NCI-H1436 treated with DMSO at 0.1 percent for 48 hours (cell line): ENCODE measurements around the gene NTN1.
"Not testable (repeated sequence)": the region's sequence is repeated elsewhere in the genome, so short reads cannot be mapped to it uniquely, and the experiment has no call there.

Experiments used
- DNase-seq: peaks from one replicate; lab custom pipeline; 2025; lab: John Stamatoyannopoulos, UW

The NTN1 gene

DNA sequence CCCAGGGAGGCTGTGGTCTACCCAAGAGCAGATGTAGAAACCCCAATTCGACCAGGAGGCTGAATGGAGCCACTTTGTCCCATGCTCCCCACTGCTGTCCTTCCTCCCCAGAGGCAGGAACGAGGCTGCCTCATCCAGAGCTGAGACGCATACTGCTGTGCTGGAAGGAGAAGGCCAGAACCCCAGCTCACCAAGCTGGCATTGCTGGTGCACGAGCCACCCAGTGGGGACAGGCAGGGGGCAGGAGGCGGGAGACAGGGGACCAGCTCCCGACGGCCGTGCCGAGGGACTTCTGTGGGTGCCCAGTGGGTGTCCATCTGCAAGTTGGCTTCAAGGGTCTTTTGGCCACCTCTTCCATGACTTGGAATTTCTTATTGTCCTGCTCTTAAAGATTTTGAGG lies 66.6 kb downstream of the NTN1 start:
- no peak for DNase-seq

DNA sequence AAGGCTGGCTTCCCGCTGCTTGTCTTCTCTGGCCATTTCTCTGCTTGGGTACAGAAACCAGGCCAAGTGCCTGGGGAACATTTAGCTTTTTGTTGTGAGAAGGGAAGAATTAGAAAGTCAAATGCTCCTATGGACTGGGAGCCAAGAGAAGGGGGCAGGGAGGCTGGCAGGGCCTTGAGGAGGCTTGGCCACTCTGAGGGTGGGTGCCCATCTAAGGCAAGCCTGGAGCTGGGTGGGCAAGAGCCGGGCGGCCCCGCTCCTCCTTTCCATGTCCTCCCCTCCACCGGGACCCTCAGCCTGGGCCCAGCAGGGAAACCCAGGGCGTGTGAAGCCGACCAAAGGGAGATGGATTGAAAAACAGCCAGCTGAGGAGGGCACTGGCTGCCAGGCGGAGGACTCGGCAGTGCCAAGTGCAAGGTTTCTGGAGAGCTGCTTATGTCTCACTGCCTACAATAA lies 69.4 kb downstream of the NTN1 start:
- no peak for DNase-seq

DNA sequence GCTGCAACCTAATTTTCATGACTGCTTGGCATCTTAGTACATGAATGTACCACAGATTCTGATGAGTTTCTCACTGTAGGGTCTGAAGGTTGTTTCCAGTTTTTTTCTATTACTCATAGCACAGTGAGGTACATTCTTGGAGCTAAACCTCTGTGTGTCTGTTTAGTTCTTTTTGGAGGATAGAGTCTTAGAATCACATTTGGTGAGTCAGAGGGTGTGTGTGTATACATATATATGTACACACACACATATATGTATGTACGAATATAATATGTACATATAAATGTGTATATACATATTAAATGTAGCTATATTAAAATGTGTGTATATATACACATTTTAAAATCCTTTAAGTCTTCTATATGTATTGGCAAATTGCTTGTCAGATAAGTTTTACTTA lies 72.9 kb downstream of the NTN1 start:
- DNase-seq: no peak

DNA sequence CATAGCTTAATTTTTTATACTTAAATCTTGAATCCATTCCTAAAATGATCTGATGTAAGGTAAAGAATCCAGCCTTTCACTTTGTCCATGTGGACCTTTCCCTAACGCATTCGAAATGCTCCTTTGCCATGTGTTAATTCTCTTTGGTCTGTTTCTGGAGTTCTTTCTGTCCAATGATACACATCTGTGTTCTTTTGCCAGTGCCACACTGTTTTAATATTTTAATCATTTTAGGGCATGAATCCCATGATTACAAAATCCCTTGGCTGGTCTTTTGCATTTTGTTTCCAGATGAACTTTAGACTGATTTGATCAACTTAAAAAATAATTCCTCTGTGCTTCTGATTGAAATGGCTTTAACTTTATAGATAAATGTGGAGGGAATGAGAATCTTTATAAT lies 74.1 kb downstream of the NTN1 start:
- no peak for DNase-seq

DNA sequence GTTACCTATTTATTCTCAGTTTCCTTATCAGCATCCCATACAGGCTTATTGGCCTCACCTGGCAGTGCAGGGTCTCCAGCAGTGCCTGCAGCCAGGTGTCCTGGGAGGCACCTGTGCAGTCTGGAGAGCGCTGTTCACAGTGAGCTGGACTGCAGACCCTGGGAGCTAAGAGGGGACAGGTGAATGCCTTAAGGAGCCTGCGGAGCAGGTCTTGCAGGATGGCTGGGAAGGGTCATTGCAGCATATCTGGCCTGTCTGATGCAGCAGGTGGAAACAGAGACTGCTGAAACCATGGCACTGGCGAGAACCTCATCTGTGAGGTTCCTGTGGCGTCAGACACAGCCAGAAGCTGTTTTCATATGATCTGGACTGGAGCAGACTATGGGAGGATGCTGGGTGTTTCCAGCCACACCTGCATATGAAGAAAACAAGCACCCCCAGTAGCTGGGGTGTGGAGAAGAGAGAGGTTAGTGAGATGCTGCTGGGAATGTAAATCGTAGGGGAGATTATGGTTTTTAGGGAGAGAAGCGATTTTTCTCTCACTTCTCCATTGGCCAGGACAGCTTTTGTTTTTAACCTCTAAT lies 77.0 kb downstream of the NTN1 start:
- no peak for DNase-seq

DNA sequence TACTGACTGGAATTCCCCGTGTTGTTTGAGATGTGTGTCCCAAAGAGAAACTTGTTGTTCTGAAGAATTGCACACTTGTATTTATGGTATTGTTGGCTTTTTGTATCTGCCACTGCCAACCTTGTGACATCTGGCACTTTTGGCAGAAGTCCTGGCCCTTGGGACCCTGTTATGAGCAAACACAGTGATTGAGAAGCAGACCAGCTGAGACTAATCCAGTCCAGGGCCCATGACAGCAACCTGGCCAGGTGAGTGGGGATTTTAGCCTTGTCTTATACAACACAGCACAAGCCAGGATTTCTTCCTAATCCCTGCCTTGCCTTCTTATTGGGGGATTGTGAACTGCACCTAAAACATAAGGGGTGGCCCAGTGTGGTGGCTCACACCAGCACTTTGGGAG lies 80.0 kb downstream of the NTN1 start:
- DNase-seq: no peak

DNA sequence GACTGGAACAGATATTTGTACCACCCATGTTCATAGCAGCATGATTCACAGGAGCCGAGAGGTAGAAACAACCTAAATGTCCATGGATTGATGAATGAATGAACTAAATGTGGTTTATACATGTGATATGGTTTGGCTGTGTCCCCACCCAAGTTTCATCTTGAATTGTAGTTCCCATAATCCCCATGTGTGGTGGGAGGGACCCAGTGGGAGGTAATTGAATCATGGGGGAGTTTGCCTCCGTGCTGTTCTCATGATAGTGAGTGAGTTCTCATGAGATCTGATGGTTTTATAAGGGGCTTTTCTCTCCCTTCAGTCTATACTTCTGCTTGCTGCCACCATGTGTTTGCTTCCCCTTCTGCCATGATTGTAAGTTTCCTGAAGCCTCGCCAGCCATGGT lies 81.9 kb downstream of the NTN1 start:
- DNase-seq: not testable (repeated sequence)

DNA sequence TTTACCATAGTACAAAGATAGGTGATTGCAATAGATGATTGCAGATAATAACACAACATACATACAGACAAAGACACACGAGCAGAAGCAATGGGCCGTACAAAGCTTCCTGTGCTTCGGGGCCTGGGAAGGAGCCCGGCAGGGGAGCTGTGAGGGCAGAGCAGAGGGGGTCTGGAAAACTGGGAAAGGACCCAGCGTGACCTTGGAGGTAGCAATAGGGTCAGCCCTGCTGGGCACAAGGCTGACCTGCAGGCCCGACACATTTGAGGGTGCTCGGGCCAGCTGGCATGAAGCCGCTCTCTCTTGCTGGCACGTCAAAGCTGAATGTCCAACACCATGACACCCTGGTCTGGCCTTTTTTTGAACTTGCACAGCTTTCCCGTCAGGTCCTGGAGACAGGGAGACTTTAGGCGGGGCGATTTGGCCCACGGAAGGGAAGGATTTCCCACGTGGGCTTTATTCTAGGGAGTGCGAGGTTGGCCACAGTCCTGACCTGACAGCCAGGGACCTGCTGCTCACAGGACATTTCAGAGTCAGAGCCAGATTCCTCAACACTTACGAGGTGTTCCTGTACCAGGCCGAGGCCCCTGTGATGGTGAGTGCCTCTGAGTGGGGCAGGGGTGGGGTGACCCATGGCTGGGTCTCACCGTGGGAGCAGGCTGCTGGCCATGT lies 83.2 kb downstream of the NTN1 start:
- DNase-seq: no peak

DNA sequence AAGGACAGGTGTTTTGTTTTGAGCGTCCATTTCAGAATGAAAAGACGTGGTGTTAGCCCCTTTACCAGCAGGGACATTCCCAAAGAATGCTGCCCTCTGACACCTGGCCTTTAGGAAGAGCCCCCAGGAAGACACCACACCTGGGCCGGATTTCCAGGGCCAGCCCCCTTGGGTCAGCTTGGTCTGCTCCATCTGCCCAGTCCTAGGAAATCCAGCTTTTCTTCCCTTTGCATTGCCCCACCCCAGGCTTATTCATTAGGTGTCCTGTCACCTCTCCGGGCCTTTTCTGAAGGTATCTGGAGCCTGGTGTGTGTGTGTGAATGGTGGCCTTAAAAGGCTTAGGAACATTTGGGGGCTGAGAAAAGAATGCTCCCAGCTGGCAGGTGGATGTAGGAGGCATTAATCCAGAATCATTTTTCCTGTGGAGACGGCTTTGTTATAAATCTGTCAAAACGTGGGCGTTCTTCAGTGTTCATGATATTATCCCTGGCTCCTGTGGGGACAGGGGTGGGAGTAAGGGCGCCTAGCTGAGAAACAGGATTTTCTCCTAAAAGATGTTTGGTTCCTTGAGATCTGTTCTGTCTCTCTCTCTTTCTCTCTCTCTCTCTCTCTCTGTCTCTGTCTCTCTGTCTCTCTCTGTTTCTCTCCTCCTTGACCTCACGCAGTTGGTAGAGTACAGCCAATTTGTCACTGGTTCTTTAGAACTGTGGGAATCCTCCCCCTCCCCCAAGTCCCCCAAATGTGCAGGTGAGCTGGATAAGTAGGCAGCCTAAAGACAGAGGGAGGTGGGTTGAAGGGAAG lies 84.0 kb downstream of the NTN1 start:
- no peak for DNase-seq

DNA sequence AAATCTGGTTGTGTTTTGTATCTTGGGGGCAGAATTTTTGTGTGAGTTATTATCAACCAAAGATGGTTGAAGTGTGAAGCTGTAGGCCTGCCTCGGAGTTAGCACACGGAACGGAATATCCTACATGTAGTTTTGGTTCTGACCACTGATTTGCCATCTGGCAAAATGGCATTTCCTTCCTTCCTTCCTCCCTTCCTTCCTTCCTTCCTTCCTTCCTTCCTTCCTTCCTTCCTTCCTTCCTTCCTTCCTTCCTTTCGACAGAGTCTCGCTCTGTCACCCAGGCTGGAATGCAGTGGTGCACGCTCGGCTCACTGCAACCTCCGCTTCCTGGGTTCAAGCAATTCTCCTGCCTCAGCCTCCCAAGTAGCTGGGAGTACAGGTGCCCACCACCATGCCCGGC lies 85.0 kb downstream of the NTN1 start:
- not testable (repeated sequence) for DNase-seq

DNA sequence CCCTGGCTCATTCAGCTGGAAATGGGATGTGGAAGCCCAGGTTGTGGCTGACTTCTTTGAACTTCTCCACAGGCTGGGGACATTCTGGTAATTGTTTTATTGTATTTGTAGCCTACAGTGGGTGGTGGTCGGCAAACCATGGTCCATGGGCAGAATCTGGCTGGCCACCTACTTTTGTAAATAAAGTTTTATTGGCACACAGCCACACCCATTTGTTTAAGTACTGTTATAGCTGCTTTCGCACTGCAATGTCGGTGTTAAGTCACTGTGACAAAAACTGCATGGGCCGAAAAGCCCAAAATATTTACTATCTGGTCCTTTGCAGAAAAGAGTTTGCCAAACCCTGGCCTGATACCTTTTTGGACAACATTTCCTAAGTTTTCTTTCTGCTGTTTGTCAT lies 86.2 kb downstream of the NTN1 start:
- no peak for DNase-seq

DNA sequence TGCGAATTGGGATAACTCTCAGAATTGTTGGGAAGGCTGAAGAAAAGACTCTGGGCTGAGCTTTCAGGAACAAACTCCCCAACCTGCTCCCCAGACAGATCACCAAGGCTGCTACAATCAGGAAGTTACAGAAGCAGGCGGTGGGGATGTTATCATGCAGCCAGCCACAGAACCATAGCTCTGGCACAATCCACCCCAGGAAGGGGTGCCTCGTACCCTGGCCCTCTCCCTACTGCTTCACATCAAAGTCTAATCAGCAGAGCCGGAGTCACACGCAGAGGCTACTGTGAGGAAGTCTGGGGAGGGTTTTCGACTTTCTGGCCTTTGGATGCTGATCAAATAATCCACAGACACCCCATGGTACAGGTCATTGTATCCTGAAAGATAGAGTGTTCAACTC lies 86.8 kb downstream of the NTN1 start:
- no peak for DNase-seq

DNA sequence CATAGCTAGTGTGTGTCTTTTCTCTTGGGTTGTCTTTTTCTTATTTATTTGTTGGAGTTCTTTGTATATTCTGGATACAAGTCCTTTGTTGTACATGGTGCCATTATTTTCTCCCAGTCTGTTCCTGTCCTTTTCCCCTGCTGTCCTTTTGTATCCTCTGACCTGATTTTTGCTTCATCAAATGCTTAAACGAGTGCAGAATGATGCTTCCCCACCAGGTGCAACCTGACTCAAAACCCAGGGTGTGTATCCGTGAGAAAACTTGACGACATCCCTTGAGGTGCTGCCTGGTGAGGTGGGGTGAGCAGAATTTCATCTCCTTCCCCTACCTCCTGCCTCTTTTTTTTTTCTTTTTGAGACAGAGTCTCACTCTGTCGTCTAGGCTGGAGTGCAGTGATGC lies 88.6 kb downstream of the NTN1 start:
- DNase-seq: no peak

DNA sequence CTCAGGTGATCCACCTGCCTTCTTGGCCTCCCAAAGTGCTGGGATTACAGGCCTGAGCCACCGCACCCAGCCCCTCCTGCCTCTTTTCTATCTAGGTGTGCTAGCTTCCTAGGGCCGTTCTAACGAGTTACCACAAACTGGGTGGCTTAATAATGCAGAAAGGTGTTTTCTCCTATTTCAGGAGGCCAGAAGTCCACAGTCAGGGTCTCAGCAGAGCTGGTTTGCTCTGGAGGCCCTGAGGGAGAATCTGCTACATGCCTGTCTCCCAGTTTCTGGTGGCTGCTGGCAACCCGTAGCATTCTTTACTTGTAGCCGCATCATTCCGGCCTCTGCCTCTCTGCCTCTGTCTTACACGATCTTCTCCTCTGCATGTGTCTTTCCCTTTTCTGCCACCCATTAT lies 89.2 kb downstream of the NTN1 start:
- DNase-seq: no peak

DNA sequence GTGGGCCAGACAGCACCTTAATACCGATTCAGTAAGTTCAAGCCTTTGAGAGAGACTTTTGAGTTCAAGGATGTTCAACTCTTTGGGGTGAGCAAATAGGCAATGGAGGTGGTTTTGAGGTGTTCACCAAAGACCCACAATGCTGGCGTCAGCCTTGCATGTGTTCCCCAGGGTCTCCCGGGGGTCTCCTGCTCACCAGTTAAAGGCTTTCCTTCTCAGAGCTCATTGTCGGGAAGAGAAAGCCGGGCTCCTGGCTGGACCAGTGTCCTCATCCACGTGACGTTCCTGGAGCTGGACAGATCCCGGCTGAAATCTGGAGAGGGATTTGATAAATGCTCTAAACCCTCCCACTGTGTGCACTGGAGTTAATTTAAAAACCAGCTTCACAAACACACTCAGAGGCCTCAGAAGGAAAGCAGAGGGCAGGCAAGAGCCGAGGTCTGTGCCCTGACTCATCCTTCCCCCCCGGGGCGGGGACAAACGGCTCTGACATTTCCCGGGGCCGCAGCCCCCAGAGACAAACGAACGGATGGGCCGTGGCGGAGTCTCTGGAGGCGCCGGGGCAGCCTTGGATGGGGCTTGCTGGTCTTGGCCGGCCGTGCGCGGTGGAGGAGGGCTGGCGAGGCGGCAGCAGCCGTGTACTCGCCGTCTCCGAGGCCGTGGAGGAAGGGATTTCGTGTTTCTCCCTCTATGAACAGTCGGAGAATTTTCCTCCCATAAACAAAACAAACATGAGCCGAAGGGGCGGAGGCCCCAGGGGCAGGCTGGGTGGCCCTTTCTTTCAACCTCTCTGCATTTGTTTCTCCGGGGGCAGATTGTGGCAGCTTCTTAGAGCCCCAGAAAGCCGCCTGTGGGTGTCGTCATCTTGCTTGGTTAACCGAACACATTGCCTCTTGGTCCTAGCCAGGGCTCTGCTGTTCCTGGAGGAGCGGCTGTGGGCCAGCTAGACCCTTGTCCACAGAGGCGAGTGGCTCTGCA lies 94.2 kb downstream of the NTN1 start:
- no peak for DNase-seq

DNA sequence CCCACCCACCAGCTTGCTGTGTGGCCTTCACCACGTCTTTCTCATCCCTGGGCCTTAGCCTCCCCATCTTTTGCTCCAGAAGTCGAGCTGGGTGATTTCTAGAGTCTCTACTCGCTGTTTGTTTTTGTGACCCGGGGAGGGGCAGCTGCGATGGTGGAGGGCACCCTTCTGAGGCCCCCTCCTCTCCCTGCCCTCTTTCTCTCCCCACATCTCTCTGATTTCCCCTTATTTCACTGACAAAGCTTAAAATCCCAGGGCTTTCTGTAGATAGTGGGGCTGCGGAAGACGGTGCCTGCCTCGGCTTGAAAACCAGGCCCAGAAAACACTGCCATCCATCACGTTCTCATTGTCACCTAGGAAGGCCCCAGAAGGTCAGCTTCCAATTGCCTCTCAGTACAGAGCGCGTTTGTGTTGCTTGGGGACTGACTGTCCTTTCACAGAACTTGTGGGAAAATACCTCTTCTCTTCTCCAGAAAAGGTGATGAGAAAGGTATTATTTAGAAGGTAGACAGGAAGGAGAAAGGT lies 95.1 kb downstream of the NTN1 start:
- DNase-seq: no peak

DNA sequence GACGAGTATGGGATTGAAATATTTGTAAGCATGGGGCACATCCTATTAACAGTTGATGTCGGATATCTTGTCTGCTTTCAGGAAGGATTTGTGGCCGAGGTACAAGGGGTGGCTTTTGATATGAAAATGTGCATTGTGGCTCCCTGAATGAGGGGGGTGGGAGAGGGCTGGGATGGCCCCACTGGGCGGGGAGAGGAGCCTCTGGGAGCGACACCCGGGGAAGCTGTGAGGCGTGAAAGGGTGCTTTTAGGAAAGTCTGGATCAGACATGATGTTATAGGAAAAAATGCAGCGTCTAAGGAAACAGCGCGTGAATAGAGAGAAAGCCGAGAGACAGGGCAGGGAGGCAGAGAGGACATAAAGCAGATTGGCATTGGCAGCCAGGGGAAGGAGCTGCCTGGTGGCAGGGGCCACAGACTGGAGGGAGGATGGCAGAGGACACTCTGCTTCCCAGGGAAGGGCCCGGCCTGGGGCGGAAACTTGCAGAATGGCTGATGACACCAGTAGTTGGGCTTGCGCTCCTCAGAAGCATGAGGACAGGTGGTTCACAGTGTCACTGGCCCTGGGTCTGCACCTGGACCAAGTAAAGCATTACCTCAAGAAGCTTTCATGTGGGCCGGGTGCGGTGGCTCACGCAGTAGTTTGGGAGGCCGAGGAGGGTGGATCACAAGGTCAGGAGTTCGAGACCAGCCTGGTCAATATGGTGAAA lies 95.7 kb downstream of the NTN1 start:
- DNase-seq: no peak

DNA sequence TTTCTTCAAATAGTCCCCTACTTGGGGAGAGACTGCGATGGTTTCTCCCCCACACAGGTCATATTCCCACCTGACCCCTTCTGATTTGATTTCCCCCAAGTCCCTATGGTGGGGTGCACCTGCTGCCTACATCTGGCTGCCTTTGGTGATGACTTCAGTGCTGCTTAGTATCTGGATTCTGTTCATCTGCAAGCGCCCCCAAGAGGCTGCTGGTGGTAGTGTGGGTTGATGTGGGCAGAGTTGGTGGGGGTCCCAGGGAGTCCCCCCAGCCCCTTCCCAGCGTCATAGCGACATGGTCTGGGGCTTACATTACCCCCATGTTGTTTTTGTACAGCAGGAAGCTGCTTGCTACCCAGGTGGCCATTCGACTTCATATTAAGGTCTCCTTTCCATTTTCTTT lies 99.2 kb downstream of the NTN1 start:
- no peak for DNase-seq

DNA sequence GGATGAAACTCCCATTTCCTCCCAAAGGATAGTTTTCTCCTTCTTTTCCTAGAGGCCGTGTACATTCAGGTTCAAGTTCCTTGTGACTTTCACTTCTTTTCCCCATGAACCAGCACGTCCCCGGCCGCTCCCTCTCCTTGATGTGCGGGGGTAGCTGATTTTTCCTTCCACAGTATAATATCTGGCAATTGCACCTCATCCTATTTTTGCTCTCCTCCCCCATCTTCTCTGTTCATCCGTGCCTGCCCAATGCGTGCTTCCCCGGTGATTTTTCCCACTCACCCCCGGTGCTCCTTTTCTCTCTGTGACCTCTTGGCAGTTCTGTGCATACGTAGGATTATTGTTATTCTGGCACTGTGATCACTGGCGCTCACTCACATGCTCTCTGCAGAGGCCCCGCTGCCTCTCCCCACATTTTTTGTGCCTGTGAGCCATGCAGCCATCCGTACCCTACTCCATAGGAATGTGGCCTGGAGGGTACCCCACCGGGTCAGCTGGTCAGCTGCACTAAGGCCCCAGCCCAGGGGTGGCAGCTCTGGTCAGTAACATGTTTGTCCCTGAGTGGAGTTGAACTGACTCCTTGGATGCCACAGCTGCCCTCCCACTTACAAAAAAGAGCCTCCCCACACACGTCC lies 100.0 kb downstream of the NTN1 start:
- no peak for DNase-seq

DNA sequence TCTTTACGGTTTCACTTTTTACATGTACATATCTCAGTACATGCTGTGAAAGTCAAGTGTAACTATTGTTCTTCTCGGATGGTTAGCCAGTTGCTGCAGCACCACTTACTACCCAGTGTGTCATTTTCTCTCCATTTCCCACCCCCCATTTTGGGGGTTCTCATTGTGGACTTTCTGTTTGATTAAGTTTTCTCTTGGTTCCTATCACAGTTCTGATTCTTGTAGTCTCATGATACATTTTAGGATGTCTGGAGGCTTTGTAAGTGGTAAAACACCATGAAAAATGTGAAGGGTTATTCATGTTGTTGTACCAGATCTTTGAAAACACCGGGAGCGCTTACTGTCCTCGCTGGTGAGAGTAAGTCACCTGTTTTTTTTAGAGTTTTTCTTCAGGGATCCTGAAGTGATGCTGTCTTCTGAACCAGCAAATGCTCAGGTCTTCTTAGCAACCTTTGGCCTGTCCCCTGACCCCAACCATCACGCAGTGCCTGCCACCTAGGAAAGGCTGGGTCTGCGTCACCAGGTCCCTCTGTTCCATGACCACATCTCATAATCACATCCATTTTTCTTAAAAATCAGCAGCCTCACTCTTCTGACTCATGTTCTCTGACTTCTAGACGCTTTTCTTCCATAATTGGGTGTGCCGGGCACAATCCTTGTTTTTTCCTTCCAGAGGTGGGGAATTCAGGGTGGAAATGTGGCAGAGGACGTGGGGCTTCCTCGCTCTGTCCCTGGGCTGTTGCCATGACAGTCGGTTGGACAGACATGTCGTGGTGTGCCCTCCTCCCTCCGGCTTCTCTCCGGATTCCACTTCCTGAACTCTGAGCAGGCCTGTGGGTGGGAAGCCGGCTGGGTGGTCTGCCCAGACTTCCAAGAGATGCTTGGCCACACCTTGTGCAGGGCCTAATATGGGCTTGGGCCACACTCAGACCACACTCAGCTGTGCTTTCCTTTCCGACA lies 102.6 kb downstream of the NTN1 start:
- DNase-seq: no peak
